DND-41 (cell line): Measurements from ENCODE around the gene FBXO47.

Experiments
- CTCF ChIP-seq: IDR thresholded peaks from 2 replicates; pipeline ENCODE4 v1.5.1; 2012; ENCODE audit warnings: borderline replicate concordance, low read length, moderate library complexity, mild to moderate bottlenecking; ENCODE audit not compliant: poor library complexity, severe bottlenecking; ENCODE audit errors: extremely low read depth
- EZH2 ChIP-seq: IDR thresholded peaks from 3 replicates; pipeline ENCODE4 v1.6.1; 2012; ENCODE audit warnings: borderline replicate concordance, low read depth, mild to moderate bottlenecking, moderate library complexity, low read length, inconsistent platforms; ENCODE audit not compliant: severe bottlenecking

GRCh38 chr17:38915639-38915995, 51.6 kb downstream of the FBXO47 start:
- no peak for TF ChIP-seq CTCF
- TF ChIP-seq EZH2: no peak
